T-helper 1 cell (primary cell): Measurements from ENCODE around the gene NUP210L.
"Not testable (repeated sequence)": the region's sequence is repeated elsewhere in the genome, so short reads cannot be mapped to it uniquely, and the experiment has no call there.

Experiments used
- DNase-seq, 5 donors: peaks; one replicate each; pipeline ENCODE4 v3.0.0-alpha.2; 2012 to 2020

Gene NUP210L

GRCh38 chr1:154095456-154096060 lies 59.3 kb downstream of the NUP210L start:
- DNase-seq, result no peak

- DNase-seq, result no peak
These were observed 60.5 kb downstream of the NUP210L start for GRCh38 chr1:154094411-154094810.

GRCh38 chr1:154093699-154094098 lies 61.2 kb downstream of the NUP210L start:
- no peak for DNase-seq

GRCh38 chr1:154091706-154092105 lies 63.2 kb downstream of the NUP210L start:
- DNase-seq, result no peak

- DNase-seq, result no peak
These were observed 67.3 kb downstream of the NUP210L start for GRCh38 chr1:154087574-154087973.

GRCh38 chr1:154083057-154083456 lies 71.8 kb downstream of the NUP210L start:
- not testable (repeated sequence) for DNase-seq

- no peak for DNase-seq
These were observed 73.3 kb downstream of the NUP210L start for GRCh38 chr1:154081386-154082126.

- no peak for DNase-seq
These were observed 78.5 kb downstream of the NUP210L start for GRCh38 chr1:154076413-154076812.

- DNase-seq, result no peak
These were observed 79.1 kb downstream of the NUP210L start for GRCh38 chr1:154075746-154076145.

- no peak for DNase-seq
These were observed 92.6 kb downstream of the NUP210L start for GRCh38 chr1:154062309-154062708.

GRCh38 chr1:154047436-154047835 lies 107.4 kb downstream of the NUP210L start:
- DNase-seq, result not testable (repeated sequence)

GRCh38 chr1:154033697-154034096 lies 121.2 kb downstream of the NUP210L start:
- DNase-seq, result not testable (repeated sequence)

GRCh38 chr1:154019940-154020339 lies 134.9 kb downstream of the NUP210L start:
- DNase-seq, result no peak

GRCh38 chr1:154019269-154019668 lies 135.6 kb downstream of the NUP210L start:
- no peak for DNase-seq

- no peak for DNase-seq
These were observed 140.5 kb downstream of the NUP210L start for GRCh38 chr1:154014154-154014907.

- not testable (repeated sequence) for DNase-seq
These were observed 142.3 kb downstream of the NUP210L start for GRCh38 chr1:154012543-154012942.

GRCh38 chr1:154012129-154012528 lies 142.7 kb downstream of the NUP210L start:
- no peak for DNase-seq

- no peak for DNase-seq
These were observed 148.7 kb downstream of the NUP210L start for GRCh38 chr1:154006136-154006535.

- no peak for DNase-seq
These were observed 154.5 kb downstream of the NUP210L start for GRCh38 chr1:154000420-154000819.

GRCh38 chr1:153996882-153997281 lies 158.0 kb downstream of the NUP210L start:
- not testable (repeated sequence) for DNase-seq

GRCh38 chr1:153995640-153996039 lies 159.2 kb downstream of the NUP210L start:
- no peak for DNase-seq

GRCh38 chr1:153995202-153995601 lies 159.7 kb downstream of the NUP210L start:
- no peak for DNase-seq

- DNase-seq, result no peak
These were observed 163.1 kb downstream of the NUP210L start for GRCh38 chr1:153991806-153992205.

GRCh38 chr1:153991151-153991630 lies 163.7 kb downstream of the NUP210L start:
- no peak for DNase-seq
